HEK293 (cell line): ENCODE measurements around the gene LPXN.

ENCODE experiments used
- MZF1 ChIP-seq: fragments of 450-650 bp; formaldehyde crosslinking; IDR thresholded peaks from 2 replicates; pipeline ENCODE4 v1.5.1; 2017; ENCODE audit warnings: missing biosample characterization, missing genetic modification characterization, borderline replicate concordance
- TCF7L2 ChIP-seq: IDR thresholded peaks from 2 replicates; pipeline ENCODE4 v1.6.1; 2011; ENCODE audit warnings: low read depth, mild to moderate bottlenecking, inconsistent platforms, low read length, moderate library complexity, borderline replicate concordance
- ZBTB21 ChIP-seq: fragments of 450-650 bp; formaldehyde crosslinking; IDR thresholded peaks from 2 replicates; pipeline ENCODE4 v1.5.1; 2017; ENCODE audit warnings: missing biosample characterization, missing genetic modification characterization
- ZBTB8A ChIP-seq: fragments of 450-650 bp; formaldehyde crosslinking; IDR thresholded peaks from 2 replicates; pipeline ENCODE4 v1.5.1; 2016; ENCODE audit warnings: missing biosample characterization, missing genetic modification characterization
- ZFP69B ChIP-seq: fragments of 450-650 bp; formaldehyde crosslinking; IDR thresholded peaks from 2 replicates; pipeline ENCODE4 v1.5.1; 2016; ENCODE audit warnings: missing biosample characterization, missing genetic modification characterization
- ZNF341 ChIP-seq: fragments of 450-650 bp; formaldehyde crosslinking; IDR thresholded peaks from 2 replicates; pipeline ENCODE4; 2016; ENCODE audit warnings: low read depth, missing biosample characterization, missing genetic modification characterization
- ZNF416 ChIP-seq: fragments of 450-650 bp; formaldehyde crosslinking; IDR thresholded peaks from 2 replicates; pipeline ENCODE4 v1.5.1; 2016; ENCODE audit warnings: missing biosample characterization, missing genetic modification characterization
- ZNF658 ChIP-seq: fragments of 450-650 bp; formaldehyde crosslinking; IDR thresholded peaks from 2 replicates; pipeline ENCODE4; 2016; ENCODE audit warnings: missing biosample characterization, missing genetic modification characterization
- TF ChIP-seq, protein P1 (sequence below): fragments of 450-650 bp; formaldehyde crosslinking; IDR thresholded peaks from 2 replicates; pipeline ENCODE4 v1.5.1; 2016; ENCODE audit warnings: missing biosample characterization, missing genetic modification characterization
- TF ChIP-seq, protein P2 (sequence below): fragments of 450-650 bp; formaldehyde crosslinking; IDR thresholded peaks from 2 replicates; pipeline ENCODE4 v1.5.1; 2016; ENCODE audit warnings: missing biosample characterization, missing genetic modification characterization
- TF ChIP-seq, protein P3 (sequence below): fragments of 450-650 bp; formaldehyde crosslinking; IDR thresholded peaks from 2 replicates; pipeline ENCODE4 v1.5.1; 2016; ENCODE audit warnings: missing biosample characterization, missing genetic modification characterization

DNA sequence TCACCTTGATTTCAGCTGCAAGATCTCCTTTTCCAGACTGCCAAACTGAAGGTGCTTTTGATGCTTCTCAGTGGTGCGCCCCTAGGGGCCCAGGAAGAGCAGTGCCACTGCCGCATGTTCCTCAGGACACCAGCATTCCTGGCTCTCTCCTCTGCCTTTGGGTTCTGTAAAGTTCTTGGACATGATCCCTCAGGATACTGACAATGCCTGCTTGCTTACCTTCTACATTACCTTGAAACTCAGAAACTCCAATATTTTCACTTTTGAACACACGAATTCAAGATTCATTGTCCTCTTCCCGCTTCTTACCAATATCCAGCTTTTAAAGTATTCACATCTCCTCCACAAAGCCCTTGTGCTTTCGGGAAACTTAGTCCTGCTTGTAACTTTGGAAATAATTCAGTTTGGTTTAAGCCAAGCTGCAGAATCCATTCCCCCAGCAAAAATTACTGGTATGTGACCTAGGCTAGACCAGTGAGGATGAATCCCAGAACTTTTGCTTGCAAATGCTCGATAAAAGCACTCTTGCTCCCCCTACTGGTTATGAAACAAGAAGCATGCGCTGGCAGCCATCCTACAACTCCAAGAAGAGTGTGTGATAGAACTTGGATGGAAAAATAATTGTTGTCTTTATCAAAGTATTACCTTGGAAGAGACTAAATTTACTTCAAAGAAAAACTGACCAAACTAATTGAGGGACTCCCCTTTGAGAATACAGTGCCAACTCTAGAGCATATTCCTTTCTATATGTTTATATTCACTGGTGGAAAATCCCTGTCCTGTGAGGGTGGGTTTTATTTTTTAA, 51.2 kb downstream of the LPXN start:
- TF ChIP-seq ZNF658 = no peak
- TF ChIP-seq, protein P1, sequence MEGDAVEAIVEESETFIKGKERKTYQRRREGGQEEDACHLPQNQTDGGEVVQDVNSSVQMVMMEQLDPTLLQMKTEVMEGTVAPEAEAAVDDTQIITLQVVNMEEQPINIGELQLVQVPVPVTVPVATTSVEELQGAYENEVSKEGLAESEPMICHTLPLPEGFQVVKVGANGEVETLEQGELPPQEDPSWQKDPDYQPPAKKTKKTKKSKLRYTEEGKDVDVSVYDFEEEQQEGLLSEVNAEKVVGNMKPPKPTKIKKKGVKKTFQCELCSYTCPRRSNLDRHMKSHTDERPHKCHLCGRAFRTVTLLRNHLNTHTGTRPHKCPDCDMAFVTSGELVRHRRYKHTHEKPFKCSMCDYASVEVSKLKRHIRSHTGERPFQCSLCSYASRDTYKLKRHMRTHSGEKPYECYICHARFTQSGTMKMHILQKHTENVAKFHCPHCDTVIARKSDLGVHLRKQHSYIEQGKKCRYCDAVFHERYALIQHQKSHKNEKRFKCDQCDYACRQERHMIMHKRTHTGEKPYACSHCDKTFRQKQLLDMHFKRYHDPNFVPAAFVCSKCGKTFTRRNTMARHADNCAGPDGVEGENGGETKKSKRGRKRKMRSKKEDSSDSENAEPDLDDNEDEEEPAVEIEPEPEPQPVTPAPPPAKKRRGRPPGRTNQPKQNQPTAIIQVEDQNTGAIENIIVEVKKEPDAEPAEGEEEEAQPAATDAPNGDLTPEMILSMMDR (tag by site-specific recombination) = no peak; the same call in 1 of the 2 replicates
- no peak for TF ChIP-seq TCF7L2
- no peak for TF ChIP-seq ZFP69B
- TF ChIP-seq MZF1 = no peak
- TF ChIP-seq, protein P2, sequence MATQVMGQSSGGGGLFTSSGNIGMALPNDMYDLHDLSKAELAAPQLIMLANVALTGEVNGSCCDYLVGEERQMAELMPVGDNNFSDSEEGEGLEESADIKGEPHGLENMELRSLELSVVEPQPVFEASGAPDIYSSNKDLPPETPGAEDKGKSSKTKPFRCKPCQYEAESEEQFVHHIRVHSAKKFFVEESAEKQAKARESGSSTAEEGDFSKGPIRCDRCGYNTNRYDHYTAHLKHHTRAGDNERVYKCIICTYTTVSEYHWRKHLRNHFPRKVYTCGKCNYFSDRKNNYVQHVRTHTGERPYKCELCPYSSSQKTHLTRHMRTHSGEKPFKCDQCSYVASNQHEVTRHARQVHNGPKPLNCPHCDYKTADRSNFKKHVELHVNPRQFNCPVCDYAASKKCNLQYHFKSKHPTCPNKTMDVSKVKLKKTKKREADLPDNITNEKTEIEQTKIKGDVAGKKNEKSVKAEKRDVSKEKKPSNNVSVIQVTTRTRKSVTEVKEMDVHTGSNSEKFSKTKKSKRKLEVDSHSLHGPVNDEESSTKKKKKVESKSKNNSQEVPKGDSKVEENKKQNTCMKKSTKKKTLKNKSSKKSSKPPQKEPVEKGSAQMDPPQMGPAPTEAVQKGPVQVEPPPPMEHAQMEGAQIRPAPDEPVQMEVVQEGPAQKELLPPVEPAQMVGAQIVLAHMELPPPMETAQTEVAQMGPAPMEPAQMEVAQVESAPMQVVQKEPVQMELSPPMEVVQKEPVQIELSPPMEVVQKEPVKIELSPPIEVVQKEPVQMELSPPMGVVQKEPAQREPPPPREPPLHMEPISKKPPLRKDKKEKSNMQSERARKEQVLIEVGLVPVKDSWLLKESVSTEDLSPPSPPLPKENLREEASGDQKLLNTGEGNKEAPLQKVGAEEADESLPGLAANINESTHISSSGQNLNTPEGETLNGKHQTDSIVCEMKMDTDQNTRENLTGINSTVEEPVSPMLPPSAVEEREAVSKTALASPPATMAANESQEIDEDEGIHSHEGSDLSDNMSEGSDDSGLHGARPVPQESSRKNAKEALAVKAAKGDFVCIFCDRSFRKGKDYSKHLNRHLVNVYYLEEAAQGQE = no peak
- no peak for TF ChIP-seq ZNF341 (tag by site-specific recombination)
- TF ChIP-seq ZBTB8A (tag by site-specific recombination) = no peak
- TF ChIP-seq ZNF416 (tag by site-specific recombination) = no peak
- TF ChIP-seq, protein P3, sequence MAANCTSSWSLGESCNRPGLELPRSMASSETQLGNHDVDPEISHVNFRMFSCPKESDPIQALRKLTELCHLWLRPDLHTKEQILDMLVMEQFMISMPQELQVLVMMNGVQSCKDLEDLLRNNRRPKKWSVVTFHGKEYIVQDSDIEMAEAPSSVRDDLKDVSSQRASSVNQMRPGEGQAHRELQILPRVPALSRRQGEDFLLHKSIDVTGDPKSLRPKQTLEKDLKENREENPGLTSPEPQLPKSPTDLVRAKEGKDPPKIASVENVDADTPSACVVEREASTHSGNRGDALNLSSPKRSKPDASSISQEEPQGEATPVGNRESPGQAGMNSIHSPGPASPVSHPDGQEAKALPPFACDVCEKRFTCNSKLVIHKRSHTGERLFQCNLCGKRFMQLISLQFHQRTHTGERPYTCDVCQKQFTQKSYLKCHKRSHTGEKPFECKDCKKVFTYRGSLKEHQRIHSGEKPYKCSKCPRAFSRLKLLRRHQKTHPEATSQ = no peak
- no peak for TF ChIP-seq ZBTB21
